ENCODE measurements around the gene IRF6.
"Not testable (repeated sequence)": the region's sequence is repeated elsewhere in the genome, so short reads cannot be mapped to it uniquely, and the experiment has no call there.

Gene IRF6

GRCh38 chr1:209822706-209823105, 16.8 kb upstream of the IRF6 start:
- DNase-seq: no peak

GRCh38 chr1:209820986-209821385, 15.0 kb upstream of the IRF6 start:
- no peak for DNase-seq

GRCh38 chr1:209819058-209819457, 13.1 kb upstream of the IRF6 start:
- DNase-seq: no peak

- no peak for DNase-seq
Observed at GRCh38 chr1:209817691-209818090, 11.7 kb upstream of the IRF6 start.

- no peak for DNase-seq
Observed at GRCh38 chr1:209816923-209817322, 11.0 kb upstream of the IRF6 start.

GRCh38 chr1:209815931-209816341, 10.0 kb upstream of the IRF6 start:
- no peak for DNase-seq

- DNase-seq: no peak
Observed at GRCh38 chr1:209815490-209815889, 9.5 kb upstream of the IRF6 start.

- DNase-seq: no peak
Observed at GRCh38 chr1:209813902-209814301, 8.0 kb upstream of the IRF6 start.

- no peak for DNase-seq
Observed at GRCh38 chr1:209810783-209811182, 4.8 kb upstream of the IRF6 start.

- DNase-seq: no peak
Observed at GRCh38 chr1:209809611-209810010, 3.7 kb upstream of the IRF6 start.

- no peak for DNase-seq
Observed at GRCh38 chr1:209808059-209808581, 2.2 kb upstream of the IRF6 start.

- no peak for DNase-seq
Observed at GRCh38 chr1:209807509-209807908, 1.6 kb upstream of the IRF6 start.

GRCh38 chr1:209805341-209805781, 581 bp downstream of the IRF6 start:
- no peak for DNase-seq

GRCh38 chr1:209803568-209803967, 2.4 kb downstream of the IRF6 start:
- no peak for DNase-seq

GRCh38 chr1:209802780-209803152, 3.2 kb downstream of the IRF6 start:
- no peak for DNase-seq

- DNase-seq: no peak
Observed at GRCh38 chr1:209802117-209802779, 3.7 kb downstream of the IRF6 start.

- no peak for DNase-seq
Observed at GRCh38 chr1:209800984-209801834, 4.7 kb downstream of the IRF6 start.

- DNase-seq: peak in 1 of 2 experiments; percentile 3
Observed at GRCh38 chr1:209797978-209798639, 7.8 kb downstream of the IRF6 start.

- not testable (repeated sequence) for DNase-seq
Observed at GRCh38 chr1:209793711-209794110, 12.2 kb downstream of the IRF6 start.

GRCh38 chr1:209791920-209792319, 14.0 kb downstream of the IRF6 start:
- no peak for DNase-seq

GRCh38 chr1:209790286-209791193, 15.4 kb downstream of the IRF6 start:
- no peak for DNase-seq

- DNase-seq: no peak
Observed at GRCh38 chr1:209789245-209789644, 16.7 kb downstream of the IRF6 start.
